Ascending aorta (tissue), 2 donors: Measurements from ENCODE around the gene TMCO6. TPM values are rescaled to one million over a fixed set of nuclear protein-coding genes. Genes with fewer than 3 reads are reported as not detected.
"Not testable (repeated sequence)": the region's sequence is repeated elsewhere in the genome, so short reads cannot be mapped to it uniquely, and the experiment has no call there.

Experiments used
- DNase-seq, 2 donors: peaks; one replicate each; pipeline ENCODE4 v3.0.0-alpha.2; 2019; ENCODE audit warnings: low spot score in 2 of 2
- H3K27ac ChIP-seq, 2 donors: fragments of 200-600 bp; sonication (generic); one replicate each; pipeline ENCODE4 v1.5.1; 2016 to 2017; ENCODE audit warnings: mild to moderate bottlenecking in 1 of 2
- H3K27me3 ChIP-seq: fragments of 200-600 bp; sonication (generic); one replicate; pipeline ENCODE4 v1.5.1; 2017
- H3K36me3 ChIP-seq, 2 donors: fragments of 200-600 bp; sonication (generic); one replicate each; pipeline ENCODE4 v1.5.1; 2016
- H3K4me1 ChIP-seq, 2 donors: fragments of 200-600 bp; sonication (generic); one replicate each; pipeline ENCODE4 v1.5.1; 2016 to 2017; ENCODE audit warnings: mild to moderate bottlenecking in 1 of 2
- H3K4me3 ChIP-seq, 2 donors: fragments of 200-600 bp; sonication (generic); one replicate each; pipeline ENCODE4 v1.5.1; 2016 to 2017; ENCODE audit warnings: mild to moderate bottlenecking in 1 of 2
- H3K9me3 ChIP-seq, 2 donors: fragments of 200-600 bp; sonication (generic); one replicate each; pipeline ENCODE4 v1.5.1; 2016
- CTCF ChIP-seq, 3 experiments: fragments of 200-600 bp in 2 of 3; fragments of 450-650 bp in 1 of 3; sonication (generic) in 2 of 3; IDR thresholded peaks; one replicate each; pipeline ENCODE4 v1.5.1; 2016 to 2019; ENCODE audit warnings: antibody characterized with exemption in 3 of 3, mild to moderate bottlenecking in 1 of 3, moderate library complexity in 1 of 3
- intact Hi-C: fragments of 100-400 bp; cut with DNase I; formaldehyde crosslinking; loops from one replicate; pipeline ENCODE4 v1.15.1; 2023
- total RNA-seq: library from RNA; depleted of rRNA; stranded (reverse); fragments of >200 nt; gene quantifications from one replicate; pipeline ENCODE4 v1.1.0, GENCODE V29; 2016

The TMCO6 gene
- total RNA-seq, 1 donor from 2014 or later, result 87.7 TPM

DNA sequence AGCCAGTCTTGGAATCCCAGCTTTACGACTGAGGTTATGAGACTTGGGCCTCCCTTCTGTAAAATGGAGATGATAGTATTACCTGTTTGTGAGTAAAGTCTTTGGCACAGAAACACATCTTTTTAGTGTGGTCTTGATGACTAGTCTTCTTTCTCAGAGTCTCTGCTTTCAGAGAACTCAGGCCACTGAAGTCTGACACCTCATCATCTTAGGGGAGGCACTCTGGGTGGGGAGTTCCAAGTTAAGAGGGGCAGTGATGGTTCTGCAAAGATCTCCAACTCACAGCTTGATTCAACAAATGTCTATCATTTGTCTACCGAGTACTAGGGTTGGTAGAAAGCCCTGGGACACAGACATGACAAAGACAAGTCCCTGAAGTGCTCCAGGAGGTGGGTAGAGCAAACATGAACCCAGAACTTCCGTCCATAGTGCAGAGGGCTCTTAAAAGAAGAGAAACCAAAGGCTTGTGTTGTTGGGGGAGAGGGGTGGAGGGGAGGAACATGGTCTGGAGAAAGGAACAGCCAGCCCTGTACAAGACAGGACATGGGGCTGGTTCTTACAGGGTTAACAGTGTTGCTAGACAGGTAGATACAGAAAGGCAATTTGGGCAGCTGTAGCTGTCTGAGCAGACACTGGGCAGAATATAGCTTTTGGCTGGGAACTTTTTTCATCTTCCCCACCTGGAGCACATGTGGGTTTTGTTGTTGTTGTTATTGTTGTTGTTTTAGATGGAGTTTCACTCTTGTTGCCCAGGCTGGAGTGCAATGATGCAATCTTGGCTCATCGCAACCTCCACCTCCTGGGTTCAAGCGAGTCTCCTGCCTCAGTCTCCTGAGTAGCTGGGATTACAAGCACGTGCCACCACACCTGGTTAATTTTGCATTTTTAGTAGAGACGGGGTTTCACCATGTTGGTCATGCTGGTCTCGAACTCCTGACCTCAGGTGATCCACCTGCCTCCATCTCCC is 3.7 kb upstream of the TMCO6 start:
- DNase-seq, result no peak
- intact Hi-C loops, result no loop called here
- no peak overlapping the region for H3K4me3 ChIP-seq
- no peaks in the 10 kb centered on the region for H3K36me3 ChIP-seq
- no peaks in the 10 kb centered on the region for H3K9me3 ChIP-seq
- H3K27me3 ChIP-seq, result no peaks in the 10 kb centered on the region
- H3K4me1 ChIP-seq, result peaks cover 3 to 12% of the 10 kb centered on the region in 2 donors
- H3K27ac ChIP-seq, result no peak overlapping the region
- TF ChIP-seq CTCF (IDR thresholded peaks at IDR 0.05), result no peak

DNA sequence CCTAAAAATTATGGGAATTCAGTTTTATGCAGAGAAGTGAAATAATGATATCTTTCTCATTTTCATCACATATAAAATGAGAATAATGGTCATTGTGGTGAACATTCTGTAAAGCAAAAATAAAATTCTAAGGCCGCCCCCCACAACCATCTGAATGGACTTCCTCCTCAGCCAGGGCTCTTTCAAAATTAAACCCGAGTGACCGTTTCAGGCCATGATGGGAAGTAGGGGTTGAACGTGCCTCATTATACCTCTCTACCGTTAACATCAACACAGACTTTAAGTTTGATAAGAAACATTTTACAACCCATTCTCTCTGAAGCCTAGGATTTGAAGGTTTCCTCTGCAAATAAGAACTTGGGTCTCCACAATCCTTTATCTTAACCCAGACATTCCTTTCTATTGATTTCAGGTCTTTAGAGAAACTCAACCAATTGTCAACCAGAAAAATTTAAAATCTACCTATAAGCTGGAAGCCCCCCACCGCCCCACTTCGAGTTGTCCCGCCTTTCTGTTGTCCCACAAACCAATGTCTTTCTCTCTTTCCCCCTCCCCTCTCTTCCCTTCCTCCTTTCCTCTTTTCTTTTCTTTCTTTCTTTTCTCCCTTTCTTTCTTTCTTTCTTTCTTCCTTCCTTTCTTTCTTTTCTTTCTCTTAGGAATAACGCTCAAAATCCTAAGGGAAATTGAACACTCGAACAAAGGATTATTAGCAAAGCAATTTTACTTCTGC is 1.7 kb upstream of the TMCO6 start:
- no peak for DNase-seq
- Histone ChIP-seq H3K27me3 (no peaks in the 10 kb centered on the region), H3K27ac (no peak overlapping the region), H3K4me3 (no peak overlapping the region), H3K9me3 (no peaks in the 10 kb centered on the region), H3K4me1 (peaks cover 3 to 12% of the 10 kb centered on the region in 2 donors), H3K36me3 (peaks cover 0 to 3% of the 10 kb centered on the region in 2 donors)
- intact Hi-C loops, result loop anchor here (2.0 kb wide), 1 partner anchor 27 kb away; the partner anchor contains the start of gene WDR55
- no peak for TF ChIP-seq CTCF (IDR thresholded peaks at IDR 0.05)

DNA sequence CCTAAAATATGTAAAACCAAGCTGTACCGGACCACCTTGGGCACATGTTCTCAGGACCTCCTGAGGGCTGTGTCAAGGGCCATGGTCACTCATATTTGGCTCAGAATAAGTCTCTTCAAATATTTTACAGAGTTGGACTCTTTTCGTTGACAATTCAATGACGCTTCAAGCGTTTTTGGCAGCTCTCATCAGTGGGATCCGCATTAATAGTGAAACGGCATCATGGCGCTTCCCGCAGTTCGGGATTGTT is 428 bp upstream of the TMCO6 start:
- not testable (repeated sequence) for DNase-seq, H3K9me3 ChIP-seq, H3K27me3 ChIP-seq, H3K4me1 ChIP-seq
- Histone ChIP-seq H3K4me3 (peak overlapping the region; percentile 61 to 86), H3K27ac (peak overlapping the region; percentile 78 to 85), H3K36me3 (peaks cover 0 to 15% of the 10 kb centered on the region in 2 donors)
- intact Hi-C loops, result loop anchor here (1.0 to 2.0 kb wide), 5 partner anchors 8 to 238 kb away; partner anchors contain the start of genes ANKHD1, APBB3, EIF4EBP3 and IK

DNA sequence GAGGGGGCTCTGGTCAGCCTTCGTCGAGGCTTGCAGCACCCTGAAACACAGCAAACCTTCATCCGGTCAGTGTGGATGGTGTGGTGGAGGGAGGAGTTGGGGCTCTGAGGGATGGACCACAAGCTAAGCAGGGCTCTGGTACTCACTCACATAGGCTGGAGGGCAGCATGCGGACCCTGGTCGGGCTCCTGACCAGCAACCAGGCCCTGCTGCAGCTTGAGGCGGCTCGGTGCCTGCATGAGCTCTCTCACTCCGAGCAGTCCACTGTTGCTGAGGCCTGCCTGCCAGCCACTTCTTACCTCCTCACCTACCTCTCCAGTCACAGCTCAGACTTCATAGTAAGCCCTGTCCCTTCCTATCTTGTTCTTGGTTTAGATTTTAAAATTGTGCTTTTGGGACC is 2.5 kb downstream of the TMCO6 start:
- intact Hi-C loops, result loop anchor here (10.0 kb wide), 1 partner anchor 397 kb away; no protein-coding TSS in a partner anchor
- no peak for DNase-seq
- Histone ChIP-seq H3K4me1 (peaks cover 9 to 16% of the 10 kb centered on the region in 2 donors), H3K27ac (no peak overlapping the region), H3K4me3 (no peak overlapping the region), H3K9me3 (no peaks in the 10 kb centered on the region), H3K36me3 (peaks cover 5 to 31% of the 10 kb centered on the region in 2 donors), H3K27me3 (no peaks in the 10 kb centered on the region)
- TF ChIP-seq CTCF (IDR thresholded peaks at IDR 0.05), result no peak

DNA sequence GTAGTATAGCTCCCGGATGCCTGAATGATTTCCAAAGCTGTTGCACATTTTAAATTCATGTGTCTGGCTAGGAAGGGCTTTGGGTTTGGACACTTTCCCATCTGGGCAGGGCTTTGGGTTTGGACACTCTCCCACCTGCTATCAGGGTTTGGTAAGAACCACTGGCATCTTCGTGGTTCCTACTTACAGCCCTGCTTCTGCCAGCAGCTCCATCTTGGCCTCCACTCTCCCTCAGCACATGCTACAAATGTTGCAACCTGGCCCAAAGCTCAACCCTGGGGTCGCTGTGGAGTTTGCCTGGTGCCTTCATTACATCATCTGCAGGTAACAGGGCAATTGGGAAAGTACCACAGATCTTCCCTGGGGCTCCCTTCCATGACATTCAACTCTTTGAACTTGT is 3.5 kb downstream of the TMCO6 start:
- H3K9me3 ChIP-seq, result no peaks in the 10 kb centered on the region
- no peak for TF ChIP-seq CTCF (IDR thresholded peaks at IDR 0.05)
- H3K27me3 ChIP-seq, result no peaks in the 10 kb centered on the region
- H3K36me3 ChIP-seq, result peaks cover 5 to 31% of the 10 kb centered on the region in 2 donors
- intact Hi-C loops, result loop anchor here (10.0 kb wide), 1 partner anchor 398 kb away; no protein-coding TSS in a partner anchor
- no peak for DNase-seq
- H3K27ac ChIP-seq, result no peak overlapping the region
- no peak overlapping the region for H3K4me3 ChIP-seq
- peaks cover 9 to 16% of the 10 kb centered on the region in 2 donors for H3K4me1 ChIP-seq
